Immature natural killer cell (primary cell): ENCODE measurements around the gene DCAF8L1. TPM values are rescaled to one million over a fixed set of nuclear protein-coding genes. Genes with fewer than 3 reads are reported as not detected.
"Not testable (repeated sequence)": the region's sequence is repeated elsewhere in the genome, so short reads cannot be mapped to it uniquely, and the experiment has no call there.

Experiments
- DNase-seq, 3 donors: peaks; one replicate each; pipeline ENCODE4 v3.0.0; 2022; ENCODE audit warnings: mixed read lengths in 1 of 3
- H3K27ac Mint-ChIP-seq, 6 donors: one replicate each; pipeline ENCODE4 v1.8.0; 2020; ENCODE audit warnings: mixed read lengths in 6 of 6, mild to moderate bottlenecking in 5 of 6, inconsistent platforms in 4 of 6, moderate library complexity in 3 of 6
- H3K27me3 Mint-ChIP-seq, 3 donors: one replicate each; pipeline ENCODE4 v1.8.0; 2020 to 2021; ENCODE audit warnings: low read depth in 3 of 3, mild to moderate bottlenecking in 3 of 3, mixed read lengths in 3 of 3, moderate library complexity in 3 of 3, inconsistent platforms in 1 of 3
- H3K36me3 Mint-ChIP-seq, 3 donors: one replicate each; pipeline ENCODE4 v1.8.0; 2020; ENCODE audit warnings: mixed read lengths in 3 of 3, inconsistent platforms in 2 of 3, mild to moderate bottlenecking in 2 of 3
- H3K4me1 Mint-ChIP-seq, 2 donors: one replicate each; pipeline ENCODE4 v1.8.0; 2020; ENCODE audit warnings: inconsistent platforms in 2 of 2, mild to moderate bottlenecking in 2 of 2, mixed read lengths in 2 of 2, moderate library complexity in 1 of 2
- H3K4me3 Mint-ChIP-seq, 5 donors: one replicate each; pipeline ENCODE4 v1.8.0; 2020; ENCODE audit warnings: mild to moderate bottlenecking in 5 of 5, mixed read lengths in 5 of 5, inconsistent platforms in 3 of 5, moderate library complexity in 3 of 5
- H3K9me3 Mint-ChIP-seq, 6 donors: one replicate each; pipeline ENCODE4 v1.8.0; 2020; ENCODE audit warnings: mild to moderate bottlenecking in 6 of 6, mixed read lengths in 6 of 6, inconsistent platforms in 4 of 6, moderate library complexity in 3 of 6
- polyA plus RNA-seq, 3 donors: library from polyadenylated mRNA; unstranded; fragments of 300-500 nt; fragmentation: Illumina TruSeq; gene quantifications; one replicate each; pipeline ENCODE4 v1.2.3, GENCODE V29; 2021

DCAF8L1 gene
- polyA plus RNA-seq, result not detected

GRCh38 chrX:27981349-27981748 is at the start of gene DCAF8L1:
Gene DCAF8L1, minus strand, starts transcription at chrX:27981449. Its CDS starts 115 bp downstream, at chrX:27981334.
- H3K27ac Mint-ChIP-seq, result peak within 1 kb of the TSS in 1 of 6 donors; percentile 10

GRCh38 chrX:28022371-28022770 is 41.1 kb upstream of the DCAF8L1 start:
- no peak for DNase-seq

More at GRCh38 chrX:27981349-27981748, at the start of gene DCAF8L1:
- H3K4me3 Mint-ChIP-seq, result no peak within 1 kb of the TSS
- peaks cover 0 to 4% (median 0%) of the 10 kb centered on the region in 3 donors for H3K36me3 Mint-ChIP-seq
- H3K27me3 Mint-ChIP-seq, result peaks cover 0 to 5% (median 0%) of the 10 kb centered on the region in 3 donors
- H3K9me3 Mint-ChIP-seq, result peaks cover 0 to 27% (median 6%) of the 10 kb centered on the region in 6 donors
- DNase-seq, result no peak
- no peaks in the 10 kb centered on the region for H3K4me1 Mint-ChIP-seq

GRCh38 chrX:28016823-28017222 is 35.6 kb upstream of the DCAF8L1 start:
- Mint-ChIP-seq H3K4me3 (no peak overlapping the region), H3K27ac (no peak overlapping the region), H3K4me1 (no peaks in the 10 kb centered on the region), H3K27me3 (peaks cover 0 to 6% (median 0%) of the 10 kb centered on the region in 3 donors), H3K9me3 (peaks cover 0 to 3% (median 0%) of the 10 kb centered on the region in 6 donors), H3K36me3 (no peaks in the 10 kb centered on the region)
- no peak for DNase-seq

More at GRCh38 chrX:28022371-28022770, 41.1 kb upstream of the DCAF8L1 start:
- Mint-ChIP-seq H3K9me3 (peaks cover 0 to 7% (median 4%) of the 10 kb centered on the region in 6 donors), H3K36me3 (no peaks in the 10 kb centered on the region), H3K27ac (no peak overlapping the region), H3K4me1 (no peaks in the 10 kb centered on the region), H3K27me3 (peaks cover 0 to 2% (median 0%) of the 10 kb centered on the region in 3 donors), H3K4me3 (no peak overlapping the region)

- Mint-ChIP-seq H3K36me3 (no peaks in the 10 kb centered on the region), H3K27me3 (peaks cover 0 to 6% (median 0%) of the 10 kb centered on the region in 3 donors), H3K4me3 (no peak overlapping the region), H3K4me1 (no peaks in the 10 kb centered on the region), H3K27ac (no peak overlapping the region), H3K9me3 (peaks cover 0 to 3% (median under 1%) of the 10 kb centered on the region in 6 donors)
- no peak for DNase-seq
Measured at GRCh38 chrX:28015993-28016392, 34.7 kb upstream of the DCAF8L1 start.

- Mint-ChIP-seq H3K27me3 (peaks cover 0 to 6% (median 0%) of the 10 kb centered on the region in 3 donors), H3K27ac (no peak overlapping the region), H3K9me3 (peaks cover 0 to 9% (median 6%) of the 10 kb centered on the region in 6 donors), H3K4me3 (no peak overlapping the region), H3K4me1 (no peaks in the 10 kb centered on the region), H3K36me3 (no peaks in the 10 kb centered on the region)
- no peak for DNase-seq
Measured at GRCh38 chrX:28010875-28011274, 29.6 kb upstream of the DCAF8L1 start.

- Mint-ChIP-seq H3K27ac (no peak overlapping the region), H3K4me3 (no peak overlapping the region), H3K27me3 (no peaks in the 10 kb centered on the region), H3K36me3 (no peaks in the 10 kb centered on the region), H3K4me1 (no peaks in the 10 kb centered on the region), H3K9me3 (peaks cover 0 to 9% (median 0%) of the 10 kb centered on the region in 6 donors)
- DNase-seq, result no peak
Measured at GRCh38 chrX:27998666-27999065, 17.4 kb upstream of the DCAF8L1 start.

- Mint-ChIP-seq H3K27me3 (no peaks in the 10 kb centered on the region), H3K27ac (no peak overlapping the region), H3K36me3 (no peaks in the 10 kb centered on the region), H3K9me3 (peaks cover 0 to 9% (median under 1%) of the 10 kb centered on the region in 6 donors), H3K4me3 (no peak overlapping the region), H3K4me1 (no peaks in the 10 kb centered on the region)
- DNase-seq, result no peak
Measured at GRCh38 chrX:27997622-27998021, 16.4 kb upstream of the DCAF8L1 start.

- Mint-ChIP-seq H3K27ac (no peak overlapping the region), H3K36me3 (no peaks in the 10 kb centered on the region), H3K27me3 (no peaks in the 10 kb centered on the region), H3K4me1 (no peaks in the 10 kb centered on the region), H3K9me3 (peaks cover 0 to 5% (median under 1%) of the 10 kb centered on the region in 6 donors), H3K4me3 (no peak overlapping the region)
- no peak for DNase-seq
Measured at GRCh38 chrX:27996132-27996531, 14.9 kb upstream of the DCAF8L1 start.

- no peak overlapping the region for H3K27ac Mint-ChIP-seq
- H3K9me3 Mint-ChIP-seq, result peaks cover 0 to 5% (median under 1%) of the 10 kb centered on the region in 6 donors
- no peak overlapping the region for H3K4me3 Mint-ChIP-seq
- DNase-seq, result no peak
- no peaks in the 10 kb centered on the region for H3K36me3 Mint-ChIP-seq
- H3K27me3 Mint-ChIP-seq, result no peaks in the 10 kb centered on the region
- H3K4me1 Mint-ChIP-seq, result no peaks in the 10 kb centered on the region
Measured at GRCh38 chrX:27995611-27996010, 14.4 kb upstream of the DCAF8L1 start.

GRCh38 chrX:27987862-27988646 is 6.8 kb upstream of the DCAF8L1 start:
- Mint-ChIP-seq H3K4me3 (no peak overlapping the region), H3K36me3 (no peaks in the 10 kb centered on the region), H3K9me3 (peaks cover 0 to 7% (median under 1%) of the 10 kb centered on the region in 6 donors), H3K27ac (no peak overlapping the region), H3K27me3 (no peaks in the 10 kb centered on the region), H3K4me1 (no peaks in the 10 kb centered on the region)
- no peak for DNase-seq

- not testable (repeated sequence) for H3K27ac Mint-ChIP-seq, H3K4me3 Mint-ChIP-seq, H3K4me1 Mint-ChIP-seq, DNase-seq, H3K27me3 Mint-ChIP-seq, H3K36me3 Mint-ChIP-seq
- H3K9me3 Mint-ChIP-seq, result peaks cover 0 to 15% (median 9%) of the 10 kb centered on the region in 6 donors
Measured at GRCh38 chrX:27976934-27977333, 4.3 kb downstream of the DCAF8L1 start.

- Mint-ChIP-seq H3K27me3 (peaks cover 0 to 7% (median 0%) of the 10 kb centered on the region in 3 donors), H3K9me3 (peaks cover 0 to 18% (median 10%) of the 10 kb centered on the region in 6 donors), H3K4me1 (no peaks in the 10 kb centered on the region), H3K36me3 (peaks cover 0 to 4% (median 0%) of the 10 kb centered on the region in 3 donors), H3K4me3 (no peak overlapping the region), H3K27ac (no peak overlapping the region)
- DNase-seq, result no peak
Measured at GRCh38 chrX:27976284-27976683, 5.0 kb downstream of the DCAF8L1 start.

GRCh38 chrX:27968878-27969277 is 12.4 kb downstream of the DCAF8L1 start:
- no peak overlapping the region for H3K4me3 Mint-ChIP-seq
- no peak for DNase-seq
- H3K9me3 Mint-ChIP-seq, result peaks cover 0 to 27% (median 11%) of the 10 kb centered on the region in 6 donors
- H3K27me3 Mint-ChIP-seq, result peaks cover 0 to 3% (median 2%) of the 10 kb centered on the region in 3 donors
- no peaks in the 10 kb centered on the region for H3K36me3 Mint-ChIP-seq
- no peak overlapping the region for H3K27ac Mint-ChIP-seq
- no peaks in the 10 kb centered on the region for H3K4me1 Mint-ChIP-seq

GRCh38 chrX:27968352-27968751 is 12.9 kb downstream of the DCAF8L1 start:
- no peak overlapping the region for H3K4me3 Mint-ChIP-seq
- H3K27ac Mint-ChIP-seq, result no peak overlapping the region
- peaks cover 0 to 3% (median 2%) of the 10 kb centered on the region in 3 donors for H3K27me3 Mint-ChIP-seq
- H3K4me1 Mint-ChIP-seq, result no peaks in the 10 kb centered on the region
- peaks cover 0 to 27% (median 9%) of the 10 kb centered on the region in 6 donors for H3K9me3 Mint-ChIP-seq
- DNase-seq, result no peak
- H3K36me3 Mint-ChIP-seq, result no peaks in the 10 kb centered on the region
